ENCODE results near the gene MOB1A. TPM values are rescaled to one million over a fixed set of nuclear protein-coding genes. Genes with fewer than 3 reads are reported as not detected.

The MOB1A gene
- total RNA-seq, 1 experiment from 2014 or later = 88.2 TPM

GRCh38 chr2:74168739-74169138 is 9.9 kb downstream of the MOB1A start (continued):
- TF ChIP-seq STAT6 (CRISPR knock-in tag; conservative IDR thresholded peaks at IDR 0.05; ENCODE audit: low read depth) = no peak
- no peak for TF ChIP-seq PRDM15 (CRISPR knock-in tag; IDR thresholded peaks at IDR 0.05)
- TF ChIP-seq ATF1 (CRISPR knock-in tag; IDR thresholded peaks at IDR 0.05) = no peak
- TF ChIP-seq ZBTB43 (CRISPR knock-in tag; IDR thresholded peaks at IDR 0.05) = no peak
- TF ChIP-seq OVOL2 (CRISPR knock-in tag; IDR thresholded peaks at IDR 0.05; ENCODE audit: borderline replicate concordance) = no peak
- TF ChIP-seq FOXJ3 (CRISPR knock-in tag; IDR thresholded peaks at IDR 0.05; ENCODE audit: borderline replicate concordance) = no peak
- no peak for TF ChIP-seq ZSCAN18 (CRISPR knock-in tag; IDR thresholded peaks at IDR 0.05)
- no peak for TF ChIP-seq MAX (CRISPR knock-in tag; IDR thresholded peaks at IDR 0.05)

- no peak for DNase-seq (ENCODE audit: low spot score)
- Mint-ChIP-seq H3K4me1 (no peaks in the 10 kb centered on the region), H3K27me3 (ENCODE audit: low read depth) (no peaks in the 10 kb centered on the region), H3K36me3 (peaks cover 64% of the 10 kb centered on the region), H3K27ac (no peak overlapping the region), H3K9me3 (no peaks in the 10 kb centered on the region), H3K4me3 (no peak overlapping the region)
- CTCF ChIA-PET = interaction anchor here (1.4 kb wide), 1 partner anchor 26 kb away, joined by 5 read pairs; no protein-coding TSS in a partner anchor
- ATAC-seq = no peak
- POLR2A ChIA-PET = no interaction called here
- no peak for TF ChIP-seq MXD4 (CRISPR knock-in tag; IDR thresholded peaks at IDR 0.05; ENCODE audit: borderline replicate concordance)
- TF ChIP-seq CREM (CRISPR knock-in tag; IDR thresholded peaks at IDR 0.05) = no peak
- no peak for TF ChIP-seq MAX (CRISPR knock-in tag; IDR thresholded peaks at IDR 0.05)
- TF ChIP-seq ATF6 (CRISPR knock-in tag; IDR thresholded peaks at IDR 0.05) = no peak
- no peak for TF ChIP-seq PRRX2 (CRISPR knock-in tag; IDR thresholded peaks at IDR 0.05)
- TF ChIP-seq GTF2I (CRISPR knock-in tag; conservative IDR thresholded peaks at IDR 0.05) = no peak
- no peak for TF ChIP-seq GABPB1 (CRISPR knock-in tag; IDR thresholded peaks at IDR 0.05)
- TF ChIP-seq ZSCAN18 (CRISPR knock-in tag; IDR thresholded peaks at IDR 0.05) = no peak
- no peak for TF ChIP-seq RORB (CRISPR knock-in tag; IDR thresholded peaks at IDR 0.05)
- TF ChIP-seq ZNF396 (CRISPR knock-in tag; IDR thresholded peaks at IDR 0.05; ENCODE audit: borderline replicate concordance) = no peak
- TF ChIP-seq EMX1 (CRISPR knock-in tag; IDR thresholded peaks at IDR 0.05) = no peak
- no peak for TF ChIP-seq ZNF263 (CRISPR knock-in tag; IDR thresholded peaks at IDR 0.05; ENCODE audit: low read depth)
- TF ChIP-seq ZNF219 (CRISPR knock-in tag; IDR thresholded peaks at IDR 0.05; ENCODE audit: borderline replicate concordance) = no peak
- no peak for TF ChIP-seq CBFB (CRISPR knock-in tag; IDR thresholded peaks at IDR 0.05; ENCODE audit: low read depth)
- no peak for TF ChIP-seq ETV6 (CRISPR knock-in tag; IDR thresholded peaks at IDR 0.05)
- TF ChIP-seq ZMAT4 (CRISPR knock-in tag; IDR thresholded peaks at IDR 0.05) = no peak
Measured at GRCh38 chr2:74164761-74165160, 13.9 kb downstream of the MOB1A start.
